GM20000 (cell line): ENCODE results near the gene FSTL4.

Experiments used
- DNase-seq: peaks from one replicate; pipeline ENCODE4 v3.0.0; 2012; ENCODE audit warnings: low spot score
- CTCF ChIP-seq: IDR thresholded peaks from 2 replicates; pipeline ENCODE4 v1.5.1; 2012; ENCODE audit warnings: mild to moderate bottlenecking, control low read depth; ENCODE audit errors: extremely low read depth, missing control alignments

FSTL4 gene

GRCh38 chr5:133534566-133534965 is 77.8 kb downstream of the FSTL4 start:
- DNase-seq, result no peak
- TF ChIP-seq CTCF, result no peak

- TF ChIP-seq CTCF, result no peak
- no peak for DNase-seq
These were observed 78.8 kb downstream of the FSTL4 start for GRCh38 chr5:133533541-133533940.

GRCh38 chr5:133531594-133531993 is 80.7 kb downstream of the FSTL4 start:
- no peak for DNase-seq
- no peak for TF ChIP-seq CTCF

- TF ChIP-seq CTCF, result no peak
- peak; percentile 51 for DNase-seq
These were observed 81.2 kb downstream of the FSTL4 start for GRCh38 chr5:133531178-133531577.

- TF ChIP-seq CTCF, result no peak
- no peak for DNase-seq
These were observed 82.1 kb downstream of the FSTL4 start for GRCh38 chr5:133530270-133530669.

- no peak for TF ChIP-seq CTCF
- DNase-seq, result no peak
These were observed 83.5 kb downstream of the FSTL4 start for GRCh38 chr5:133528841-133529240.

- DNase-seq, result no peak
- TF ChIP-seq CTCF, result no peak
These were observed 85.0 kb downstream of the FSTL4 start for GRCh38 chr5:133527311-133527710.

GRCh38 chr5:133526368-133526767 is 86.0 kb downstream of the FSTL4 start:
- no peak for DNase-seq
- TF ChIP-seq CTCF, result no peak
